DMS 273 treated with DMSO at 0.1 percent for 48 hours (cell line): Measurements from ENCODE around the gene EPS8.

Source experiments
- DNase-seq: peaks from one replicate; lab custom pipeline; 2025; lab: John Stamatoyannopoulos, UW

EPS8 gene

GRCh38 chr12:15789220-15790171 is at the start of gene EPS8:
EPS8 (minus strand) TSS chr12:15789388; CDS start chr12:15682951, 106,437 bp downstream.
- DNase-seq = peak; percentile 54

- DNase-seq = no peak
These were observed 48.1 kb upstream of the EPS8 start for GRCh38 chr12:15837141-15837790.

- DNase-seq = no peak
These were observed 45.4 kb upstream of the EPS8 start for GRCh38 chr12:15834575-15834974.

- no peak for DNase-seq
These were observed 42.3 kb upstream of the EPS8 start for GRCh38 chr12:15831315-15831978.

GRCh38 chr12:15830538-15830937 is 41.4 kb upstream of the EPS8 start:
- no peak for DNase-seq

- no peak for DNase-seq
These were observed 40.8 kb upstream of the EPS8 start for GRCh38 chr12:15829949-15830348.

- no peak for DNase-seq
These were observed 40.1 kb upstream of the EPS8 start for GRCh38 chr12:15829255-15829654.

GRCh38 chr12:15827136-15827535 is 37.9 kb upstream of the EPS8 start:
- DNase-seq = no peak

- DNase-seq = no peak
These were observed 35.3 kb upstream of the EPS8 start for GRCh38 chr12:15824516-15824915.

GRCh38 chr12:15823360-15824128 is 34.4 kb upstream of the EPS8 start:
- no peak for DNase-seq

GRCh38 chr12:15819644-15820437 is 30.7 kb upstream of the EPS8 start:
- DNase-seq = no peak

- no peak for DNase-seq
These were observed 29.2 kb upstream of the EPS8 start for GRCh38 chr12:15818418-15818817.

GRCh38 chr12:15815730-15816129 is 26.5 kb upstream of the EPS8 start:
- no peak for DNase-seq

GRCh38 chr12:15811214-15812127 is 22.3 kb upstream of the EPS8 start:
- DNase-seq = no peak

GRCh38 chr12:15808652-15809051 is 19.5 kb upstream of the EPS8 start:
- no peak for DNase-seq

- no peak for DNase-seq
These were observed 19.1 kb upstream of the EPS8 start for GRCh38 chr12:15808250-15808649.

GRCh38 chr12:15806826-15807225 is 17.6 kb upstream of the EPS8 start:
- DNase-seq = no peak

- no peak for DNase-seq
These were observed 12.9 kb upstream of the EPS8 start for GRCh38 chr12:15801770-15802744.

- no peak for DNase-seq
These were observed 11.1 kb upstream of the EPS8 start for GRCh38 chr12:15800278-15800677.
